ENCODE results near the gene STOML3. TPM values are rescaled to one million over a fixed set of nuclear protein-coding genes. Genes with fewer than 3 reads are reported as not detected.

Gene STOML3
- total RNA-seq, 1 donor from 2014 or later, result not detected

DNA sequence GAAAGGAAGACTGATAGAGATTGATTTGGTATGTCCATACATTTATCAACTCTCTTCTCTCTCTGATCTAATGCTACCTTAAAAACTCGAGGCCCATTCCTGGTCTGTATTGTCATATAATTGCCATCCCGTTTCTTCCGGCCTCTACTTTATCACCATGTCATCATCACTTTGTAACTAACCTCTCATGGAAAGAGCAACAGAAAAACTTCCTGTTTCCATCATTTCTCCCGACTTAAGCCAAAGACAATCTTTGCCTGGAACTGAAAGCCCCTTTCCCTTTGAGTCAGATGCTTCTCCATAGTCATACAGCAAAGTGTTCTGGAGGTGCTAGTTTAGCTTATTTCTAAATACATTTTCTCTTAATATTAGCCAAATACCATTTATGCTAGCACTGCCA, 2.8 kb upstream of the STOML3 start:
- DNase-seq (ENCODE audit: low spot score), result no peak
- no peak for ATAC-seq

DNA sequence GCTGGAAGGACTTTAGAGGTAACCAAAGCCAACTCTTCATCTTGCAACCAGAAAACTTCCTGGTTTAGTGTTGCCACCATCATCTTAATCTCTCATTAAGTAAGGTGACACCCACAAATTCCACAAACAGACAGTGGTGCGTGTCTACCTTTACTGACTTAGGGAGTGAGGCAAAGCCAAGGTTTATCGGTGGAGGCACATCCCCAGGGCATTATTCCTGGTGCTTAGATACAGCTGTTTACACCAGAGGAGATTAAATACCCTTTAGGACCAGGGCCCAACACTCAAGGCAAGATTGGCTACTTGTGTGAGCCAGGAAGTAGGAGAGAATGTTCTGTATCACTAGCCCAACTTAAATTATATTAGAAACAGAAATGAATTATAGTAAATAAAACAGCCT, 9.5 kb downstream of the STOML3 start:
- DNase-seq (ENCODE audit: low spot score) (no peak), ATAC-seq (no peak)

DNA sequence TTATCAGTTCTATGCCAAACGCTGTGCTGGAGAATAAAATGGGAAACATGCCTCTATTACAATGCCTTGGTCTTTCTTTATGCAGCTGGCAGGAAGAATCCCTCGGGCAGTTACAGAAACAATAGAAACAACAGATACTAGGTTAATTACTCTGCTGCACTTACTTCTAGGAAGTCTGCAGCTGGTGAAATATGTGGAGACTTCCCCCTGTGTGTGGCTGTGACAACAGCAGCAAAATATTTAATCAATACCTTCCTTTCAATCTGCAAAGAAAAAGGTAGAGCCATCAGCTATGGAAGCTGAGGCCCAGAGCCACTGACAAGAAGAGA, 9.9 kb downstream of the STOML3 start:
- ATAC-seq (no peak), DNase-seq (ENCODE audit: low spot score) (no peak)

DNA sequence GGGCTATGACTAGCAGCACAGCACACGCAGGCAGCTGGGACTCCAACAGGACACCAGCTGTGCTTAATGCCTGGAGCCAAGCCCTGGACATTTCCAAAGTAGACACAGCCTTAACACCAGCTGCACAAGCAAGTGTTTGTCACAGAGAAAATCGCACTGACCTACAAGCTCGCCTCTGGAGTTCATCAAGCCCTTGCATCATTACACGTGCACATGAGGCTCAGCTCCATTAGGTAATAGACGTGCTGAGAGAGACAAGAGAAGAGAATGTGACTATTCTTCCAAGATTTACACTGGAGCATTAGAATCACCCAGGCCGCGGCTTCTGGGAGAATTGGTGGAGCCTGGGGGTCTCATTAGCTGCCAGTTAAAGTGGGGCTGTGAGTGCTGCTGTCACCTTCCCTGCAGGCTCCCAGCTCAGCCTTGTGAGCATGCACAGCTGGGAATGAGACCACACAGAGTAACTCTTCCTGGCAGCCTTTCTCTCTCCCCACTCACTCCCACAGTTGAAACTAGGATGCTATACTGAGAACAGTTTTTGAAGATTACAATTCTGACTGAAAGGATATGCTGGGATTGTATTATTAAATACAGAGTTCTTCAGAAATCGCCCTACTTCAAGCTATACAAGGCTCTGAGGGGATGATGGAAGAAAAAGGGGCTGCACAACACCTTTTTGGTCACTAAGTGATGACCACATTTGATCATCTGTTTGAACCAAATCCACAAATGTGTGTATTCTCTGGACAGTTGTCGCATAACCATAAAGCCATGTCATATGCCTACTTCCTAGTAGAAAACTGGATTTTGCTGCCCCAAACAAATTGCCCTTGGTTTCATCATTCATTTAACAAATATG, 10.5 kb downstream of the STOML3 start:
- DNase-seq (ENCODE audit: low spot score) (no peak), ATAC-seq (no peak)

DNA sequence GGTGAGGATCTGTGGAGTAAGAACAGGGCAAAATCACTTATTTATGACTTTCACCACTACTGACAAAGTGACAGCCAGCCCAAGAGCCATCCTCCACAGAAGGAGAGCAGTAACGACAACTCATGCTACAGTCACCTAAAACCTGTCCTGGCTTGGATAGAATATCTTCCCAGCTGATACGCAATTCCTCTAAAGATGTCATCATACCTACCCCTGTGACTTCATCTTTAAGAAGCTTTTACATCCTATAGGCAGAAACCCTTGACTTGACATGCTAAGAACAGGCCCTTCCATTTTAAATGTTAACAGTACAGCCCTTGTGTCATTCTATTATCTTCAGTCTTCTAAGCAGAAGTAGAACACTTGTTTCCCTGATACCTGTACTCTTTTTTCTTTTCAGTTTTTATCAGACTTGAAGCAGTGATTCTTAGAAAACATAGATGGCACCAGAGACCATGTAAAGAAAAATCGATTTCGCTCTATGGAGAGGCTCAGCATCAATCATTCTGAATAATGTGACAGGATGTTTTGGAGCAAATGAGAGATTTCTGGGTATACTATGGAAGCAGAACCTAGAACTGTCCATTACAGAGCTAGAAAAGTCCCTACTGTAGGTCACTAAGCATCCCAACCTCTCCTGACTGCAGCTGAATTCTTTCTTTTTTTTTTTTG, 20.1 kb downstream of the STOML3 start:
- ATAC-seq (no peak), DNase-seq (ENCODE audit: low spot score) (no peak)

DNA sequence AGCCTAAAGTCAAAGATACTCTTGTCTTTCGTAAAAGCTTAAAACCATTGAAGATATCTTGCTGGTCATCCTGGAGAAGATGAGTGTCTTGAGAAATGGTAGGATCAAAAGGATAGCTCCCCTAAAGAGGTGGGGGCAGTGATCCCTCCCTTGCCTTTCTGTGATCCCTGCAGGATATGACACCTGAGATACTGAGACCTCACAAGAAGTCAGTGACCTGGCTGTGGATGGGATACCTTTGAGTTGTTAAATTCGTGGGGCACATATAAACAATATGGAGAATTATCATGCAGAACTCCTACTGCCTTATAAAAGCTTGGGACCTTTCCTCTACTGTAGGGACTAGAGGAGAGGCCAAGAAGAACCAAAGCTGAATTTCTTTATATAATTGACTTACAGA, 21.4 kb downstream of the STOML3 start:
- ATAC-seq (no peak), DNase-seq (ENCODE audit: low spot score) (no peak)

DNA sequence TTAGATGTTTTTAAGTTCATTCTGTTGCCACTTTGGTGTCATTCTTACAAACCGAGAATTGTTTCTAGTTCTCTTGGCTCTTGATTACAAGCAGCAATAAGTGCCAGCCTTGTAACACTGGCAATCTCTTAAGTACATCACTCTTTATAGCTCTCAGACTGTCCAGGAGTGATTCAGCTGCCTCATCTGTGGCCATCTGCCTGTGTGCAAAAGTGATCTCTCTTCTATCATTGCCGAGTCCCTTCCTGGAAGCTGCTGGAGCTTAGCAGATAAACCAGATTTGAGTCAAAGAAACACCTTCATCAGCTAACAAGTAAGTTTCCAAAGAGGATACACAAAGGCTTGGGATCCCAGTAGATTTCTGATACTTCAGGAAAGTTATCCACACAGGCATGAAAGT, 23.2 kb downstream of the STOML3 start:
- DNase-seq (ENCODE audit: low spot score) (no peak), ATAC-seq (no peak)

DNA sequence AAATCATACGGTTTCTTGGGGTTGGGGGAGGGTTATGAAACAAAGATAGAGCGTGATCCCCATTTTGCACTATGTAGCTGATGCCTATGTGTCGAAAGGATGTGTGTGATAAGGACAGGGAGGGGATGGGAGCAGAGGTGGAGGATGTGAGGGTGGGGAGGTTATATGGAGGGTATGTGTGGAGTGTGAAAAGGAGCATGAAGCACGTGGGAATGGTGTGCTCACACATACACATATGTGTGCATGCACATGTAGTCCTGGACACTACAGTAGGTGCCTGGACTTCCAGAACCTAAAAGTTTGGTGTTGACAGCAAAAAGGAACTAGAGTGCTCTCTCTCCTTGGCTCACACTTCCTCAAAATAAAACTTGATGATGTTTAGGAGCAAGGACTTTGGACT, 25.4 kb downstream of the STOML3 start:
- DNase-seq (ENCODE audit: low spot score), result no peak
- no peak for ATAC-seq

DNA sequence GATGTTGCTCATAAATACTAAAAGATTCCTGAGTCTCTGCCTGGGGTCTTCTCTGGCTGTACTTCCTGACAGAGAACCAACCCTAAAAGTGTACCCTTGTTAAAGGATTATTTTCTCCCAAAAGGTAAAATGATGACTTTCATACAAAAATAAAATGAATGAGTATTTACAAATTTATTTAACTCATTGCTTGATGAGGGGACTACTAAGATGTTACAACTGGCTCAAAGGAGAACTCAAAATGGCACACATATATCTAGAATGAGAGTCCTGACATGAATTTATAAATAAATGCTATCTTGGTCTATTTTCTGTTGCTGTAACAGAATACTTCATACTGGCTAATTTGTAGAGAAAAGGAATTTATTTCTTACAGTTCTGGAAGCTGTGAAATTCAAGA, 30.5 kb downstream of the STOML3 start:
- ATAC-seq, result no peak
- DNase-seq (ENCODE audit: low spot score), result no peak

DNA sequence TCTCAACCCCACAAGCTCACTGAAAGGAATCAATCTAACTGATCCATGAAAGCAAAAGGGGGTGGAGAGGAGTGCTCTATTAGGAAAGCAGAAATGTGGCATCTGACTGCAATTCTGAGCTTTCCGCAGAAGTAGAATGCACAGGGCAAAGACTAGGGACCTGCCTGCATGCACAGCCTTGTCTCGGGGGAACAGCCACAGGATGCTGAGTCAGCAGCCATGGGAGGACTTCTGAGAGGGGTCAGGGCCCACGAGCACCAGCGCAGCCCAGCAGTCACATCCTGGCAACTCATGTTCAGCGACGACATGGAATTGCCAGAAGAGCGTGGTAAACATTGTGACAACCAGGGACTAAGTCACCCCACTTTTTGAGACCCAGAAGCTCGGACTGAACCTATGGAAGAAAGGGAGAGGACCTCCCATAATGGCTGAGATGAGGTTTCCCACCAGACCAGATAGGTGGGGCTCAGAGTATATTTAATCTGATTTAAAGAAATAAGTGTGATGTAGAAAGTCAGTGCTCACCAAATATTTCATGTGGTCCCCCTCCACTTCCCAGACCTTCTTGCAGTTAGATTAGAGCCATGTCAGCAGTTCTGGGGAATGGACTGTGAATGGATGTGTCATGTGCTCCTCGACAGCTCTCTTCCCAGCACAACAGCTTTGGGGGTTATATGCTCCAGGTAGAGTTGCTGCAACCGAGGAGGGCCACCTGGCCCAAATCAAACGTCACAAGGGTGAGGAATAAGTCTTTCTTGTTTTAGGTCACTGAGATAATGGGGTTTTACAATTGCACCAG, 32.6 kb downstream of the STOML3 start:
- DNase-seq (ENCODE audit: low spot score) (no peak), ATAC-seq (no peak)

DNA sequence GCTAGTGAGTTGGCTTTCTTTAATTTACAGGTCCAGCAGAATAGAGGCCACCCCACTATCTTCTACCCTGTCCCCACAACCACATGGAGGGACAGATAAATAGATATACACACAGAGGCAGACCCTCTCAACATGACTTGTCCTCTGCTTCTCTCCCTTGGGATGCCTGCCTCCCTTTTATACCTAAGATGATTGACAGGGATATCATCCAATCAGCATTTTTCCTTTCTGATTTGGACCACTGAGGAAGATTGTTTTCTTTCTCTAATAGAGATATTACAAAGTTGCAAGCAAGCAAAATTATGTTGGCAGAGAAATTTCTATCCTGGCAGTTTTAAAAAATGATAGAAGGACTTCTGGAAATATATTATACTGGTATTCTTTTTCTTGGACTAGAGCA, 35.8 kb downstream of the STOML3 start:
- ATAC-seq, result no peak
- no peak for DNase-seq (ENCODE audit: low spot score)

DNA sequence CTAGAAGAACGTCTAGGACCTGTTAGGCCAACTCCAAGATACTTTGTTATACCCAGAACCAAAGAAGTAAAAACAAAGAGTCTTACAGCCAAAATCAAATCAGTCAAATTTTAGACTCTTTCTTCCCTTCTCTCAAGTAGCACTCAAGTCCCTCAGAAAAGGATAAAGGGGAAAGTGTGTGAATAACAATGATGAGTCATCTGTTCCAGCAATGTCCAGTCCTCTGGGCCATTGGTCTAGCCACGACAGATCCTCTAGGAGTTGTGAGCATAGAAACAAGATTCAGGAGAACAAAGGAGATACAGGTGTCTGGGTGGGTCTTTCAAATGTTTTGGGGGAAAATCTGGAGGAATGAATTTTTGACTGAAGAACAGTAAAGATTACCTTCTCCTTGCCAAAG, 36.3 kb downstream of the STOML3 start:
- DNase-seq (ENCODE audit: low spot score) (no peak), ATAC-seq (no peak)

DNA sequence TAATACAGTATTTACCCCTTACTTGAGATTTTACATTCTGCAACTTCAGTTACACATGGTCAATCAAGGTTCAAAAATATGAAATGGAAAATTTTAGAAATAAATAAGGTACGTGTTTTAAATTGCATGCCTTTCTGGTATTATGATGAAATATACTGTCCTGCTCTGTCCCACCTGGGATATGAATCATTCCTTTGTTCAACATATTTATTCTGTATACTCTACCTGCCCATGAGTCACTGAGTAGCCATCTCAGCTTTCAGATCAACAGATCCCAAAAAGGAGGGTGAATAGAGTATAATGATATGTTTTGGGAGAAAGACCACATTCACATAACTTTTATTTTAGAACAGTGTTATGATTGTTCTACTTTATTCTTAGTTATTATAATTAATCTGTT, 37.8 kb downstream of the STOML3 start:
- ATAC-seq (no peak), DNase-seq (ENCODE audit: low spot score) (no peak)

DNA sequence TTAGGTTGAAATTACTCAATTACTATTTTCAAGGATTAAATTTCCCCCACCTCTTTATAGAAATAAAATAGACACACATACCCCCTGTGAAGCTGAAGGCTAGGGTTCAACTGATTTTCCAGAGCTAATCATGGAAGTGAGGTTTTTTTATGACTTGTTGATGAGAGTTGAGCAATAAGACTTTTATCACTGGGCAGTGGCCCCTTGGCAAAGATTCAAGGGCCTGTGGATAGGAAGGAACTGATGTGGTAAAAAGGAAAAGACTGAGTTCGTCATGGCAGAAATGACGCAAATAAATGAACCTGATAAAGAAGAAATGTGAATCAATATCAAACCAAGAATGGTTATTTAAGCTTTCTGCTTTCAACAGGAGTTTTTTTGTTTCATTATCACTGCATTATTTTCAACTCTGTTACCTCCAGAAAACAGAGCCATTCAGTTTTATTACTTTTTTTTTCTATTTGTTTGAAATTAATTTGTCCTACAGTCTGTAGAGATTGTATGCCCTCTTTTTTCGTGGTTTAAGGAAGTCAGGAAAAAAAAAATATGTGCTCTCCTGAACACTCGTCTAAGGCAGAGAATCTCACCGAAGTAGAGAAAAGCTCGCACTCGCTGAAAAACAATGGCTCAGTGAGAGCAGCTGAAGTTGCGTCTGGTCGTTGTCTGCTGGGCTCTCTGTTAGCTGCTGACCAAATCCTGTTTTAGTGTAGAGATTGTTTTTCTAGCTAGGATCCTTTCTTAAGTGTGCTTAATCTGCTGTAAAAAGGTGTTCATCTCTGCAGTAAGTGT, 38.9 kb downstream of the STOML3 start:
- no peak for ATAC-seq
- DNase-seq (ENCODE audit: low spot score), result peak; percentile 46

DNA sequence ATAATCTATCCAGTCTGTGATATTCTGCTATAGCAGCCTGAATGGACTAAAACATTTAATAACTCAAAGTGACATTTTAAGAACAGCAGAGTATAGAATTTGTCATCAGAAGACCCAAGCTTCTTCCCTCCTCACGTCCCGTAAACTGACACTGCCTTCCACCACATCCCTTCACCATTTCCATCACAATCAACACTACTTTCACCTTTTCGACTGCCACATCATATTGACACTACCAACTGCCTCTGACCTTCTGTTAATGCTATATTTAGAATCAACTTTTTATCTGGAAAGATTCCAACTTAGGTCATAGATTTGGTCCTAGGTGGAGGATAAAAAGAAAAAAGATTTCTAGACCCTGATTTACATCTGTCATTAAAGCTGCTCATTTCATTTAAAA, 39.6 kb downstream of the STOML3 start:
- ATAC-seq (no peak), DNase-seq (ENCODE audit: low spot score) (no peak)

DNA sequence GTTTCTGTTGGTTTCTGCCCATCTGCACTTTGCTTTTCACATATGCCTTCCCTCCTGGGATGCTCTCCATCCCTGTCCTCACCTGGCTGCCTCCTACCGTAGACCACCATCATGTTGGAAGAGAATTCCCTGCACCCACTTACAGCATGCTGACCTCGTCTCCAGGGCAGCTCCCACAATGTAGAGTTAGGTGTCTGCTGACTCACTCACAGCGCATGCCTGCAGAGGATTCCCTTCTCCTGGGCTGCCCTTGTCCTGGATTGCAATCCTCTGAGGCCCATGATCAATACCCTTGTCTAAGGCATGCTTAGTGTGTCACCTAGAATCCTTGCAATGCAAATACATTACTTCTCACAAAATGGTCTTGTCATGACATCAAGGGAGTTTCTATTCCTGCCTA, 43.6 kb downstream of the STOML3 start:
- ATAC-seq, result no peak
- no peak for DNase-seq (ENCODE audit: low spot score)

DNA sequence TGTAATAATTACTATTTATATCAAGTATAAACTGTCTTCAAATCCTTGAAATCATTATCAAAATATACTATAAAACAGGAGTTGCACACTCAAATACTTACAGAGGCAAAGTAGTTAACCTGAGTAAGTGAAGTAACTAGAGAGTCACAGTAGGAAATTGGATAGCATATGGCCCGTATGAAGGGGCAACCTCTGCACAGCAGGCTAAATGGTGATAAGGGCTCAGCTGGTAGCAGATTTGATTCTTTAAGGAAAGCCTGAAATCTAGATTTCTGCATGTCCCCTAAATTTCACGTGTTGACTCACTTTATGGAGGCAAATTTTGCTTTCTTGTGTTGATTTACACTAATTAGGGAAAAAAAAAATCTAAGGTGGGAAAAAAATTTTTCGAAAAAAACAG, 46.4 kb downstream of the STOML3 start:
- DNase-seq (ENCODE audit: low spot score), result no peak

DNA sequence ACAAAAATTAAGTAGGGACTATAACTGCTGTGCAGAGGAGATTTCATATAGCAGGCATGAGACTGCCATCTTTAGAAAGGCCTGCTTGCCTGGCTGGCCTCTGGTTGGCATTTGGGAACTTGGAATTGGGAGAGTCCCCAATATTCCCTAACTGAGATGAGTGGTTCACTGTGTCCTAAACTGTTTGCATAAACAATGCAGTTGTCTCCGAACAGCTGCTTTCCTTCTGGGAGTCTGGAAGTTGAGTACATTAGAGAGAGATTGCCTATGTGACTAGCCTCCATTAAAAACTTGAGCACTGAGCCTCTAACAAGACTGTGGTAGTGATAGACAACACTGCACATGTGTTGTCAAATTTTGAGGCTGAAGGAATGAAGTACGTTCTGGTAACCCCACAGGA, 47.4 kb downstream of the STOML3 start:
- ATAC-seq, result no peak
- DNase-seq (ENCODE audit: low spot score), result no peak

More for the DNA sequence above, 46.4 kb downstream of the STOML3 start:
- ATAC-seq, result no peak

DNA sequence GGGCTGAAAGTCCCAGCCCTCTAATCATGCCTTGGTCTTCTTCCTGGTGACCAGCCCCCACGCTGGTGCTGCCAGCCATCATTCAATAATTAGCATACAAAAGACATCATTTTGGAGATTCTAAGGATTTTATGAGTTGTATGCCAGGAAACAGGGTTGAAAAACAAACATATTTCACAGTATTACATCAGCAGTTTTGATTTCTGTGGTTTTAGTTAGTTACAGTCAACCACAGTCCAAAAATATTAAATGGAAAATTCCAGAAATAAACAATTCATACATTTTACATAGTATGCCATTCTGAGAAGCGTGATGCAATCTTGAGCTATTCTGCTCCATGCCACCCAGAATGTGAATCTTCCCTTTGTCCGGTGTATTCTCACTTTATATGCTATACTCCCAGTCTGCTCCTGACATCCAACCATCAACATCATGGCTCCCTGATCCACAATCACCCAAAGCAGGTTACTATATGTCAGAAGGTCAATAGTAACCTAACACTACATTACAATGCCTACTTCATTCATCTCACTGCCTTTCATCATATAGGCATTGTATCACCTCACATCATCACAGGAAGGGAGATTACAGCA, 49.2 kb downstream of the STOML3 start:
- ATAC-seq, result no peak
- DNase-seq (ENCODE audit: low spot score), result no peak

DNA sequence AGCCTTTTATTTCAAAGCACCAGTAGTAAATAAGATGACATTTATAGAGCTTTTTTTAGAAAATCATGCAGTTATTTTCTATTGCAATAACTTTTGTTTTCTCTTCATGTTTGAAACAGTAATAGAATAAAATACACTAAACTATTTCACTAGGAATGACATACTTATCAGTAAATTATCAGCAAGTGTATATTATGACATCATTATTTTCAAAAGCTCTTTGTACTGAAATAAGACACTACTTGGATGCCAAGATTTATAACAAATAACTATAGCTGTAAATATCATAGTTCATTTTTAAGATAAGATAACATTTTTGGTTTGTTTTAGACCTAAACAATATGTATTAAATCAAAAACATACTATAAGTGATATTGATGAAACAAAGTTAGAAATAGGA, 56.8 kb downstream of the STOML3 start:
- ATAC-seq, result no peak

DNA sequence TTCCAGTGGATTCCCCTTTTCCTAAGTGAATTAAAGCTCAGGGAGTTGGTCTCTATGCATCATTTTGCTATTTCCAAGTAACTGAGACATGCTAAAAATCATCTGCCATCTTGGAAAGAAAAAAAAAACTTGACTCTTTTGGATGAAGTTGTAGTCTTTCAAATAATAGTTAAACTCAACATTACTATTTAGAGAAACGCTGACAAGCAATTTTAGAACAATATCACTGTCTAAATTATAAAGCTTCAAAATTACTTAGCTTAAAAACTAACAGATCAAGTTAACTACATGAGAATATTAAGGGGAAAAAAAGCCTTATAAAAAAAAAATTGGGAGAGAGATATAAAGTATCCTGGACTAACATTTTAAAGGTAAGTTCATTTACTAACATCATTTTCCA, 68.5 kb downstream of the STOML3 start:
- no peak for ATAC-seq
- no peak for DNase-seq (ENCODE audit: low spot score)

More for the DNA sequence above, 56.8 kb downstream of the STOML3 start:
- DNase-seq (ENCODE audit: low spot score), result no peak
